ENCODE data around the gene HOXB5. TPM values are rescaled to one million over a fixed set of nuclear protein-coding genes. Genes with fewer than 3 reads are reported as not detected.
A peak's percentile ranks its signal among the peaks of the same experiment; 100 is the strongest.

Gene HOXB5
- total RNA-seq, 2 donors from 2014 or later = 11.0 to 22.7 TPM

GRCh38 chr17:48640858-48641180, 47.2 kb upstream of the HOXB5 start:
- DNase-seq = no peak
- intact Hi-C loops (cut with DNase I) = loop anchor here (5.0 kb wide), 1 partner anchor 81 kb away; the partner anchor contains the start of genes PRAC1 and PRAC2
- H3K4me1 ChIP-seq = peaks cover under 1% of the 10 kb centered on the region

DNA sequence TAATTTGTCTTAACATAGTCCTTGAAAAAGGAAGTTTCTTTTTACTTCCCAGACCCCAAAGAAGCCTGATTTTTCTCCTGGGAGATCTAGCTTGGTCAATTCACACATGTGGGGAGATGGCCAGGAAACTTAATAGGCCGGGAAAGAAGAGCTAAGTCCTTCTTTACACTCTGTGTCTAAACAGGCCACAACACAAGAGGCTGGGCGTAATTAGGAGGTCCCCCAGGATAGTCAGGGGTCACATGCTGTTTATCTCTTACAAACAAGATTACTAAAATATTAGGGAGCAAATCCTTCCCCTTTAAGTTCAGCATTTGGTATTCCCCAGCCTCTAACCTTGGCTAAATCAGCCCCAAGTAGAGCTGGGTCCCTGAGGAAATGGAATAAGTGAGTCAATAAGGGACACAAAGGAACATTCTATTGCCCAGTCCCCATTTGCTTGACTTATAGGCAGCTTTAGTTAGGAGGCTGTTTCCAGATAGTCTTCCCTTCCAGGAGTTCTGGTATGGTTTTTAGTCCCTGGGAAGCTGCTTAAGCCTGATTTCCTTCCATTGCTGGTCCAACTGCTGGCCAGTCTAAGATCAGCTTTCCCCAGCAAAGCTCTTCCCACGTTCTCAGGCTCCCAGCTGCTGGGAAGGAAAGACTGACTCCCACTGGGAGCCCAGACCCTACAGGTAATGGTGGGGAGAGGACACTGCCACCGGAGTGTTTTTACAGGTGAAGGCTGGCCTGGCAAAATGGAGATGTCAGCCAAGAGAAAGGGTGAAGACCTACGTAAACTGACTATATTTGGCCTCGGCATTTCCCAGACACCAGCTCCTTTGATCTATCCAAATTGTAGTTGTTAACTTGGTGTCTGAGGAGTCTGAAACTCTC, 46.6 kb upstream of the HOXB5 start:
- DNase-seq = no peak

More at GRCh38 chr17:48640858-48641180, 47.2 kb upstream of the HOXB5 start:
- Histone ChIP-seq H3K27me3 (peaks cover 9% of the 10 kb centered on the region), H3K36me3 (no peaks in the 10 kb centered on the region), H3K4me3 (no peak overlapping the region), H3K9me3 (no peaks in the 10 kb centered on the region), H3K27ac (peak overlapping the region; percentile 61), H3K9ac (ENCODE audit: low read depth in 2 of 2, low read length in 2 of 2) (peak overlapping the region in 1 of 2 donors; percentile 93)
- TF ChIP-seq CTCF (IDR thresholded peaks at IDR 0.05) = no peak

GRCh38 chr17:48639136-48639535, 45.6 kb upstream of the HOXB5 start:
- no peak for TF ChIP-seq CTCF (IDR thresholded peaks at IDR 0.05)
- Histone ChIP-seq H3K27ac (peak overlapping the region; percentile 61), H3K9ac (ENCODE audit: low read depth in 2 of 2, low read length in 2 of 2) (peak overlapping the region; percentile 33 to 87), H3K9me3 (no peaks in the 10 kb centered on the region), H3K4me3 (peak overlapping the region; percentile 23), H3K4me1 (peaks cover 8% of the 10 kb centered on the region), H3K27me3 (peaks cover 20% of the 10 kb centered on the region), H3K36me3 (no peaks in the 10 kb centered on the region)
- intact Hi-C loops (cut with DNase I) = no loop called here
- DNase-seq = peak; percentile 95

More for the DNA sequence above, 46.6 kb upstream of the HOXB5 start:
- no peaks in the 10 kb centered on the region for H3K36me3 ChIP-seq
- intact Hi-C loops (cut with DNase I) = loop anchor here (5.0 kb wide), 1 partner anchor 82 kb away; the partner anchor contains the start of genes PRAC1 and PRAC2
- H3K27me3 ChIP-seq = peaks cover 12% of the 10 kb centered on the region
- no peaks in the 10 kb centered on the region for H3K9me3 ChIP-seq
- TF ChIP-seq CTCF (IDR thresholded peaks at IDR 0.05) = no peak
- no peak overlapping the region for H3K4me3 ChIP-seq
- H3K9ac ChIP-seq (ENCODE audit: low read depth in 2 of 2, low read length in 2 of 2) = peak overlapping the region; percentile 9 to 13
- H3K4me1 ChIP-seq = peaks cover 6% of the 10 kb centered on the region
- H3K27ac ChIP-seq = peak overlapping the region; percentile 61

GRCh38 chr17:48637323-48638260, 44.0 kb upstream of the HOXB5 start:
- H3K36me3 ChIP-seq = no peaks in the 10 kb centered on the region
- H3K27me3 ChIP-seq = peaks cover 27% of the 10 kb centered on the region
- DNase-seq = peak; percentile 46
- TF ChIP-seq CTCF (IDR thresholded peaks at IDR 0.05) = no peak
- intact Hi-C loops (cut with DNase I) = no loop called here
- H3K4me3 ChIP-seq = peak overlapping the region; percentile 10
- peak overlapping the region; percentile 54 to 87 for H3K9ac ChIP-seq (ENCODE audit: low read depth in 2 of 2, low read length in 2 of 2)
- H3K27ac ChIP-seq = peak overlapping the region; percentile 37
- H3K4me1 ChIP-seq = peaks cover 8% of the 10 kb centered on the region
- no peaks in the 10 kb centered on the region for H3K9me3 ChIP-seq

Measured in colonic mucosa (tissue), 4 donors.